Measurements from ENCODE around the gene CDC42. TPM values are rescaled to one million over a fixed set of nuclear protein-coding genes. Genes with fewer than 3 reads are reported as not detected.

The CDC42 gene
- total and polyA plus RNA-seq, 2 of the 13 experiments (the other 11 are each of a cell fraction or from before 2014, with no cell fraction given), result 138 to 237 TPM

- TF ChIP-seq CEBPZ (IDR thresholded peaks at IDR 0.05; ENCODE audit: low read length) (no peak), ZNF101 (CRISPR knock-in tag; IDR thresholded peaks at IDR 0.05; ENCODE audit: borderline replicate concordance, low read depth) (no peak), MTF2 (CRISPR knock-in tag; IDR thresholded peaks at IDR 0.05; ENCODE audit: borderline replicate concordance) (no peak), ERF (CRISPR knock-in tag; IDR thresholded peaks at IDR 0.05) (0 out of 2 replicates have a peak, but pooled peaks have one; percentile 56), REL (CRISPR knock-in tag; conservative IDR thresholded peaks at IDR 0.05) (peak; percentile 57; the same call in 1 of the 2 replicates), ZFP90 (CRISPR knock-in tag; IDR thresholded peaks at IDR 0.05; ENCODE audit: borderline replicate concordance) (no peak; the same call in 1 of the 2 replicates), PRMT3 (CRISPR knock-in tag; IDR thresholded peaks at IDR 0.05; ENCODE audit: borderline replicate concordance, low read depth) (no peak), RFXANK (CRISPR knock-in tag; IDR thresholded peaks at IDR 0.05) (no peak), ZNF589 (CRISPR knock-in tag; conservative IDR thresholded peaks at IDR 0.05) (peak; percentile 83), PCBP1 (IDR thresholded peaks at IDR 0.05; ENCODE audit: borderline replicate concordance, low read depth, low read length) (no peak), KMT2B (CRISPR knock-in tag; IDR thresholded peaks at IDR 0.05) (peak; percentile 84), ZHX2 (IDR thresholded peaks at IDR 0.05; ENCODE audit: low read depth) (peak; percentile 93), ZHX2 (CRISPR knock-in tag; IDR thresholded peaks at IDR 0.05; ENCODE audit: borderline replicate concordance) (no peak), ZFYVE20 (CRISPR knock-in tag; IDR thresholded peaks at IDR 0.05; ENCODE audit: borderline replicate concordance, low read depth) (no peak), TAF15 (IDR thresholded peaks at IDR 0.05; ENCODE audit: low read depth, low read length, poor library complexity, severe bottlenecking) (no peak)
Observed at GRCh38 chr1:22052115-22053016, at the start of gene CDC42 (continued).

Data from HepG2 (cell line).